CD4-positive, alpha-beta T cell treated with Interleukin-15 for 1 hour (primary cell): ENCODE data around the gene CLDND1.

Source experiments
- DNase-seq: peaks from one replicate; pipeline ENCODE4 v3.0.0-alpha.2; 2020

The CLDND1 gene

GRCh38 chr3:98513091-98513511 is 9.6 kb downstream of the CLDND1 start:
- peak; percentile 21 for DNase-seq

GRCh38 chr3:98512576-98512975 is 10.1 kb downstream of the CLDND1 start:
- no peak for DNase-seq

- DNase-seq, result no peak
Observed at GRCh38 chr3:98508582-98508981, 14.1 kb downstream of the CLDND1 start.

GRCh38 chr3:98504539-98504938 is 18.2 kb downstream of the CLDND1 start:
- DNase-seq, result no peak

- DNase-seq, result no peak
Observed at GRCh38 chr3:98501863-98502576, 20.7 kb downstream of the CLDND1 start.

GRCh38 chr3:98501270-98501669 is 21.4 kb downstream of the CLDND1 start:
- no peak for DNase-seq

- DNase-seq, result no peak
Observed at GRCh38 chr3:98500019-98500418, 22.7 kb downstream of the CLDND1 start.

- no peak for DNase-seq
Observed at GRCh38 chr3:98497381-98497780, 25.3 kb downstream of the CLDND1 start, which contains the start of gene OR5K2. Gene OR5K2 (plus strand): TSS chr3:98497681. CDS start chr3:98497681, 0 bp downstream.

GRCh38 chr3:98483626-98484025 is 39.1 kb downstream of the CLDND1 start:
- no peak for DNase-seq

GRCh38 chr3:98482717-98483482 is 39.8 kb downstream of the CLDND1 start:
- no peak for DNase-seq
